Measurements from ENCODE around the gene MMP21. TPM values are rescaled to one million over a fixed set of nuclear protein-coding genes. Genes with fewer than 3 reads are reported as not detected.

MMP21 gene
- total and polyA plus RNA-seq, 2 of the 13 experiments (the other 11 are each of a cell fraction or from before 2014, with no cell fraction given): not detected

DNA sequence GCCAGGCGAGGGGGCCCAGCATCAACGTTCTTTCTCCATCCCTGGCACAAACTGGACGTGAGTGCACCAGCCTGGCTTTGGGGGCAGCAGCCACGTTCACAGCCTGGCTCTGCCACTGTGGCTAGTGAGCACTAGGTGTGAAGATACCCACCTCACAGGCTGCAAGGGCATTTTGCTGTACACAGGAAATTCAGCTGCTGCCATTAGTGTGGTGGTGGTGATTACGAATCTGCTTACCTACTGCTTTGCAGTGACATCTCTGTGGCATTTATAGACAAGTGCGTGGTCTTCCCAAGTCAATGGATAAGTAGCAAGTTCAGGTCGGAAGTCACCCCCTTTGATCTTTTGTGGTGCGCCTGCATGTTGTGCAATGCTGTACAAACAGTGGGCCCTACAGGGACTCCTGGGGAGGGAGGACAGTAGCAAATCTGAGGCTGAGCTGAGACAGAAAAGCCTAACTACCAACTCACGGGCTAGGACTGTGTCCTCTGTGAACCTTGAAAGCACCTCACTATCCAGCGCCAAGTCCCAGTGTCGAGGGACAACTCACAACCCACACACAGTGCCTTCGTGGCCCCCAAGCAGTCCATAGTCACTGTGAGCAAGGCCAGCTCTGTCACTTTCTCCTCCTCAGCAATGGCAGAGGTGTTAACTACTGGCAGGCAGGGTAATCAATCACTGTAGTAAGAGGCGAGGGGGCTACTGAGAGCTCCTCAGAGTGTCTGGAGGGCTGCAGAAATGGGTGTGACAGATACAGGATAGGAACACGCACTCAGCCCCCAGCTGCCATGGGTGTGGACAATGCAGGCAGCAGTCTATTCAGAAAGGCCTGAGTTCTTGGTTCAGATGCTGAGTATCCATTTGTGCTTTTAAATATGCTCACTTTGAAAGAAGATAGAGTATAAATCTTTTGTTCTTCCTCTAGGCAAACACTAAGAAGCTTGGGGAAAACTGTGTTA lies 17.0 kb upstream of the MMP21 start (continued):
- TF ChIP-seq SMARCC2 (IDR thresholded peaks at IDR 0.05) (no peak), SMAD1 (CRISPR knock-in tag; IDR thresholded peaks at IDR 0.05; ENCODE audit: borderline replicate concordance, low read depth) (peak; percentile 92; the same call in 1 of the 2 replicates), KDM5A (IDR thresholded peaks at IDR 0.05; ENCODE audit: borderline replicate concordance, low read length) (no peak), ZKSCAN5 (CRISPR knock-in tag; IDR thresholded peaks at IDR 0.05) (no peak), ZMYM2 (CRISPR knock-in tag; IDR thresholded peaks at IDR 0.05) (peak; percentile 94), ZNF556 (CRISPR knock-in tag; IDR thresholded peaks at IDR 0.05; ENCODE audit: borderline replicate concordance) (peak; percentile 97), HCFC1 (IDR thresholded peaks at IDR 0.05; ENCODE audit: low read depth, low read length) (no peak), NCOA1 (CRISPR knock-in tag; IDR thresholded peaks at IDR 0.05) (peak; percentile 47; the same call in 1 of the 2 replicates), HOXA7 (CRISPR knock-in tag; IDR thresholded peaks at IDR 0.05) (no peak), MTERF4 (CRISPR knock-in tag; IDR thresholded peaks at IDR 0.05) (no peak; the same call in 1 of the 2 replicates), RARA (CRISPR knock-in tag; IDR thresholded peaks at IDR 0.05) (peak; percentile 100), KAT7 (CRISPR knock-in tag; IDR thresholded peaks at IDR 0.05; ENCODE audit: borderline replicate concordance) (0 out of 2 replicates have a peak, but pooled peaks have one; percentile 37), ZNF549 (CRISPR knock-in tag; IDR thresholded peaks at IDR 0.05) (no peak), ZNF720 (CRISPR knock-in tag; IDR thresholded peaks at IDR 0.05) (no peak), ISL2 (CRISPR knock-in tag; IDR thresholded peaks at IDR 0.05) (peak; percentile 95)
- TF ChIP-seq, protein P1, sequence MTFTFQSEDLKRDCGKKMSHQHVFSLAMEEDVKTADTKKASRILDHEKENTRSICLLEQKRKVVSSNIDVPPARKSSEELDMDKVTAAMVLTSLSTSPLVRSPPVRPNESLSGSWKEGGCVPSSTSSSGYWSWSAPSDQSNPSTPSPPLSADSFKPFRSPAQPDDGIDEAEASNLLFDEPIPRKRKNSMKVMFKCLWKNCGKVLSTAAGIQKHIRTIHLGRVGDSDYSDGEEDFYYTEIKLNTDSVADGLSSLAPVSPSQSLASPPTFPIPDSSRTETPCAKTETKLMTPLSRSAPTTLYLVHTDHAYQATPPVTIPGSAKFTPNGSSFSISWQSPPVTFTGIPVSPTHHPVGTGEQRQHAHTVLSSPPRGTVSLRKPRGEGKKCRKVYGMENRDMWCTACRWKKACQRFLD (CRISPR knock-in tag; IDR thresholded peaks at IDR 0.05; ENCODE audit: borderline replicate concordance): 0 out of 2 replicates have a peak, but pooled peaks have one; percentile 59
- TF ChIP-seq, protein P2, sequence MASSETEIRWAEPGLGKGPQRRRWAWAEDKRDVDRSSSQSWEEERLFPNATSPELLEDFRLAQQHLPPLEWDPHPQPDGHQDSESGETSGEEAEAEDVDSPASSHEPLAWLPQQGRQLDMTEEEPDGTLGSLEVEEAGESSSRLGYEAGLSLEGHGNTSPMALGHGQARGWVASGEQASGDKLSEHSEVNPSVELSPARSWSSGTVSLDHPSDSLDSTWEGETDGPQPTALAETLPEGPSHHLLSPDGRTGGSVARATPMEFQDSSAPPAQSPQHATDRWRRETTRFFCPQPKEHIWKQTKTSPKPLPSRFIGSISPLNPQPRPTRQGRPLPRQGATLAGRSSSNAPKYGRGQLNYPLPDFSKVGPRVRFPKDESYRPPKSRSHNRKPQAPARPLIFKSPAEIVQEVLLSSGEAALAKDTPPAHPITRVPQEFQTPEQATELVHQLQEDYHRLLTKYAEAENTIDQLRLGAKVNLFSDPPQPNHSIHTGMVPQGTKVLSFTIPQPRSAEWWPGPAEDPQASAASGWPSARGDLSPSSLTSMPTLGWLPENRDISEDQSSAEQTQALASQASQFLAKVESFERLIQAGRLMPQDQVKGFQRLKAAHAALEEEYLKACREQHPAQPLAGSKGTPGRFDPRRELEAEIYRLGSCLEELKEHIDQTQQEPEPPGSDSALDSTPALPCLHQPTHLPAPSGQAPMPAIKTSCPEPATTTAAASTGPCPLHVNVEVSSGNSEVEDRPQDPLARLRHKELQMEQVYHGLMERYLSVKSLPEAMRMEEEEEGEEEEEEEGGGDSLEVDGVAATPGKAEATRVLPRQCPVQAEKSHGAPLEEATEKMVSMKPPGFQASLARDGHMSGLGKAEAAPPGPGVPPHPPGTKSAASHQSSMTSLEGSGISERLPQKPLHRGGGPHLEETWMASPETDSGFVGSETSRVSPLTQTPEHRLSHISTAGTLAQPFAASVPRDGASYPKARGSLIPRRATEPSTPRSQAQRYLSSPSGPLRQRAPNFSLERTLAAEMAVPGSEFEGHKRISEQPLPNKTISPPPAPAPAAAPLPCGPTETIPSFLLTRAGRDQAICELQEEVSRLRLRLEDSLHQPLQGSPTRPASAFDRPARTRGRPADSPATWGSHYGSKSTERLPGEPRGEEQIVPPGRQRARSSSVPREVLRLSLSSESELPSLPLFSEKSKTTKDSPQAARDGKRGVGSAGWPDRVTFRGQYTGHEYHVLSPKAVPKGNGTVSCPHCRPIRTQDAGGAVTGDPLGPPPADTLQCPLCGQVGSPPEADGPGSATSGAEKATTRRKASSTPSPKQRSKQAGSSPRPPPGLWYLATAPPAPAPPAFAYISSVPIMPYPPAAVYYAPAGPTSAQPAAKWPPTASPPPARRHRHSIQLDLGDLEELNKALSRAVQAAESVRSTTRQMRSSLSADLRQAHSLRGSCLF (CRISPR knock-in tag; IDR thresholded peaks at IDR 0.05; ENCODE audit: borderline replicate concordance): no peak
- TF ChIP-seq, protein P3, sequence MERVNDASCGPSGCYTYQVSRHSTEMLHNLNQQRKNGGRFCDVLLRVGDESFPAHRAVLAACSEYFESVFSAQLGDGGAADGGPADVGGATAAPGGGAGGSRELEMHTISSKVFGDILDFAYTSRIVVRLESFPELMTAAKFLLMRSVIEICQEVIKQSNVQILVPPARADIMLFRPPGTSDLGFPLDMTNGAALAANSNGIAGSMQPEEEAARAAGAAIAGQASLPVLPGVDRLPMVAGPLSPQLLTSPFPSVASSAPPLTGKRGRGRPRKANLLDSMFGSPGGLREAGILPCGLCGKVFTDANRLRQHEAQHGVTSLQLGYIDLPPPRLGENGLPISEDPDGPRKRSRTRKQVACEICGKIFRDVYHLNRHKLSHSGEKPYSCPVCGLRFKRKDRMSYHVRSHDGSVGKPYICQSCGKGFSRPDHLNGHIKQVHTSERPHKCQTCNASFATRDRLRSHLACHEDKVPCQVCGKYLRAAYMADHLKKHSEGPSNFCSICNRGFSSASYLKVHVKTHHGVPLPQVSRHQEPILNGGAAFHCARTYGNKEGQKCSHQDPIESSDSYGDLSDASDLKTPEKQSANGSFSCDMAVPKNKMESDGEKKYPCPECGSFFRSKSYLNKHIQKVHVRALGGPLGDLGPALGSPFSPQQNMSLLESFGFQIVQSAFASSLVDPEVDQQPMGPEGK (CRISPR knock-in tag; IDR thresholded peaks at IDR 0.05): peak; percentile 97
- TF ChIP-seq, protein P4, sequence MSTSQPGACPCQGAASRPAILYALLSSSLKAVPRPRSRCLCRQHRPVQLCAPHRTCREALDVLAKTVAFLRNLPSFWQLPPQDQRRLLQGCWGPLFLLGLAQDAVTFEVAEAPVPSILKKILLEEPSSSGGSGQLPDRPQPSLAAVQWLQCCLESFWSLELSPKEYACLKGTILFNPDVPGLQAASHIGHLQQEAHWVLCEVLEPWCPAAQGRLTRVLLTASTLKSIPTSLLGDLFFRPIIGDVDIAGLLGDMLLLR (CRISPR knock-in tag; IDR thresholded peaks at IDR 0.05): no peak
